ENCODE results near the gene PNKD. TPM values are rescaled to one million over a fixed set of nuclear protein-coding genes. Genes with fewer than 3 reads are reported as not detected.
A peak's percentile ranks its signal among the peaks of the same experiment; 100 is the strongest.

Gene PNKD, protein sequence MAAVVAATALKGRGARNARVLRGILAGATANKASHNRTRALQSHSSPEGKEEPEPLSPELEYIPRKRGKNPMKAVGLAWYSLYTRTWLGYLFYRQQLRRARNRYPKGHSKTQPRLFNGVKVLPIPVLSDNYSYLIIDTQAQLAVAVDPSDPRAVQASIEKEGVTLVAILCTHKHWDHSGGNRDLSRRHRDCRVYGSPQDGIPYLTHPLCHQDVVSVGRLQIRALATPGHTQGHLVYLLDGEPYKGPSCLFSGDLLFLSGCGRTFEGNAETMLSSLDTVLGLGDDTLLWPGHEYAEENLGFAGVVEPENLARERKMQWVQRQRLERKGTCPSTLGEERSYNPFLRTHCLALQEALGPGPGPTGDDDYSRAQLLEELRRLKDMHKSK
- 17.4 and 27.2 TPM in 2 replicates for total RNA-seq (ENCODE audit: low replicate concordance)

- peak; percentile 99 for DNase-seq (ENCODE audit: low read depth)
- peak within 1 kb of the TSS; percentile 98 for H3K4me3 ChIP-seq (ENCODE audit: low read depth, low read length)
- TF ChIP-seq, protein P1, sequence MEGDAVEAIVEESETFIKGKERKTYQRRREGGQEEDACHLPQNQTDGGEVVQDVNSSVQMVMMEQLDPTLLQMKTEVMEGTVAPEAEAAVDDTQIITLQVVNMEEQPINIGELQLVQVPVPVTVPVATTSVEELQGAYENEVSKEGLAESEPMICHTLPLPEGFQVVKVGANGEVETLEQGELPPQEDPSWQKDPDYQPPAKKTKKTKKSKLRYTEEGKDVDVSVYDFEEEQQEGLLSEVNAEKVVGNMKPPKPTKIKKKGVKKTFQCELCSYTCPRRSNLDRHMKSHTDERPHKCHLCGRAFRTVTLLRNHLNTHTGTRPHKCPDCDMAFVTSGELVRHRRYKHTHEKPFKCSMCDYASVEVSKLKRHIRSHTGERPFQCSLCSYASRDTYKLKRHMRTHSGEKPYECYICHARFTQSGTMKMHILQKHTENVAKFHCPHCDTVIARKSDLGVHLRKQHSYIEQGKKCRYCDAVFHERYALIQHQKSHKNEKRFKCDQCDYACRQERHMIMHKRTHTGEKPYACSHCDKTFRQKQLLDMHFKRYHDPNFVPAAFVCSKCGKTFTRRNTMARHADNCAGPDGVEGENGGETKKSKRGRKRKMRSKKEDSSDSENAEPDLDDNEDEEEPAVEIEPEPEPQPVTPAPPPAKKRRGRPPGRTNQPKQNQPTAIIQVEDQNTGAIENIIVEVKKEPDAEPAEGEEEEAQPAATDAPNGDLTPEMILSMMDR (IDR thresholded peaks at IDR 0.05; ENCODE audit: insufficient read depth, low read length) = no peak
Observed at GRCh38 chr2:218269900-218270720, at the start of gene PNKD, which contains the start of gene AAMP. PNKD (plus strand) TSS chr2:218270519; CDS start chr2:218270536, 17 bp downstream. AAMP (minus strand) TSS chr2:218270137; CDS start chr2:218270086, 51 bp downstream.

DNA sequence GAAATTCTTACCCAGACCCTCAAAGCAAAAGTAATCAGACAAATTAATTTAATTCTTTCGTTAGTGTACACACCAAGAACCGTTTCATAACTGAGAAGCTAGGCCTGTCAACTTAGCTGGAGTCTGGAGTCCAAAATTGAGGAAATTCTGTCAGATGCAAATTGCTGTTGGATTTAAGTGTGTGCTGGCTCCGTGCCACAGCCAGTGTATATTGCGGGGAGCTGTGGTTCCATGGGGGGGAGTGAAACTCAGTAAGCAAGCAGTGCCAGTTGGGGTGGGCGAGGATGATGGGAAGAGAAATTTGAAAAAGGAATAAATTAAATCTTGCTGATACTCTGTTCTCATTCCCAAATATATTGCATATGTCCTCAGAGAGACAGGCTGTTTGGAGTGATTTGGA lies 49.3 kb upstream of the PNKD start:
- TF ChIP-seq, protein P1 (IDR thresholded peaks at IDR 0.05; ENCODE audit: insufficient read depth, low read length) = no peak
- H3K4me3 ChIP-seq (ENCODE audit: low read depth, low read length) = no peak overlapping the region
- no peak for DNase-seq (ENCODE audit: low read depth)

DNA sequence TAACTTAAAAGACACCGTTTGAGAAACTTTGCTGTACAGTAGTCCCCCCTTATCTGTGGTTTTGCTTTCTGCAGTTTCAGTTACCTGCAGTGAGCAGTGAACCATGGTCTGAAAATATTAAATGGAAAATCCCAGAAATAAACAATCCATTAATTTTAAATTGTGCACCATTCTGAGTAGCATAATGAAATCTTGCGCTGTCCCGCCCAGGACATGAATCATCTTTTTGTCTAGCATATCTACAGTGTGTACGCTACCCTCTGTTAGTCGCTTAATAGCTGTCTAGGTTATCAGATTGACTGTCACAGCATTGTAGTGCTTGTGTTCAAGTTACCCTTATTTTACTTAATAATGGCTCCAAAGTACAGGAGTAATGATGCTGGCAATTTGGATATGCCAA lies 47.3 kb upstream of the PNKD start:
- no peak overlapping the region for H3K4me3 ChIP-seq (ENCODE audit: low read depth, low read length)
- peak; percentile 20 for DNase-seq (ENCODE audit: low read depth)
- TF ChIP-seq, protein P1 (IDR thresholded peaks at IDR 0.05; ENCODE audit: insufficient read depth, low read length) = no peak

DNA sequence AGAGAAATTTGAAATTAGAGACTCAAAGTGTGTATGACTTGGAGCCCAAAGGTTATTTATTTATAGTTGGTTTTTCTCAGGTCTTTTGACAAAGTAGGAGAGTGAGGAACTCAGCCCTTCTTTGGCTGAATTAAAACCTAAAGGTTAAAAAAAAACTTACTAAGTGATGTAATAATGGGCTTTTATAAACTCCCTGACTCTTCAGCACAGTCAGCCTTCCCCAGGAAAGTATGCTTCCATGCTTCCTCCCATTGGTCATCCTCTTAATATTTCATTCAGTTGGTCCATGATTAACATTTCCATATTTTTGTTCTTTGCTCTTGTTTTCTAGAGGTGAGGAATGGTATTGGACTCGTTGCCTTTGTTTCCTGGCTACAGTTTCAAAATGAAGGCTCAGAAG lies 46.1 kb upstream of the PNKD start:
- TF ChIP-seq, protein P1 (IDR thresholded peaks at IDR 0.05; ENCODE audit: insufficient read depth, low read length) = no peak
- H3K4me3 ChIP-seq (ENCODE audit: low read depth, low read length) = no peak overlapping the region
- no peak for DNase-seq (ENCODE audit: low read depth)

DNA sequence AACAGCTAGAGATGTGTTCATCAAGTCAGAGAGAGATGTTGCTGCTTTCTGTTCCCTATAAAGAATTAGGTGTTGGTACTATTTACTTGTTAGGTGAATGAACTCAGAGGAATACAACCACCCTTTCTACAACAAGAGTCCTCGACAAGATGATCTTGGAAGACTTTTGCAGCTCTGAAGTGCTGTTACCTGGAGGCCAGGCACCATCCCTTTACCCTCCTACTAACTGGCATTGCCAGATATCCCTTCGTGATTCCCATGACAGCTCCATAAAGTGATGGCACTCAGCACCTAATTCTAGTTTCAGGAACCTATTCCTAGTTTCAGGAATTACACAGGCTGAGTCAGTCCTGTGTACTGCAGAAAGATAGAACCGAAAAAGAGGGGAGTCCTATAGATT lies 43.4 kb upstream of the PNKD start:
- TF ChIP-seq, protein P1 (IDR thresholded peaks at IDR 0.05; ENCODE audit: insufficient read depth, low read length) = no peak
- no peak overlapping the region for H3K4me3 ChIP-seq (ENCODE audit: low read depth, low read length)
- DNase-seq (ENCODE audit: low read depth) = no peak

- no peak overlapping the region for H3K4me3 ChIP-seq (ENCODE audit: low read depth, low read length)
- DNase-seq (ENCODE audit: low read depth) = no peak
- TF ChIP-seq, protein P1 (IDR thresholded peaks at IDR 0.05; ENCODE audit: insufficient read depth, low read length) = no peak
Observed at GRCh38 chr2:218228366-218229090, 41.8 kb upstream of the PNKD start.

All from fibroblast of the aortic adventitia (primary cell).